ENCODE data around the gene PPFIA3. TPM values are rescaled to one million over a fixed set of nuclear protein-coding genes. Genes with fewer than 3 reads are reported as not detected.

The PPFIA3 gene
- total RNA-seq, 1 experiment from 2014 or later: 101 TPM

Other genes starting within 250 kb of the PPFIA3 start
- gene PPP1R15A, start 247.1 kb upstream of the PPFIA3 start, total RNA-seq (2014; rRNA removed; shearing (Covaris generic)): 44.0 and 58.7 TPM in 2 replicates
- not detected in 2 replicates for gene TULP2, start 220.8 kb upstream of the PPFIA3 start, total RNA-seq (2014; rRNA removed; shearing (Covaris generic))
- gene NUCB1, start 219.2 kb upstream of the PPFIA3 start, total RNA-seq (2014; rRNA removed; shearing (Covaris generic)): 201 and 252 TPM in 2 replicates
- 3.0 and 4.2 TPM in 2 replicates for gene DHDH, start 185.8 kb upstream of the PPFIA3 start, total RNA-seq (2014; rRNA removed; shearing (Covaris generic))
- 160 and 177 TPM in 2 replicates for gene BAX, start 164.7 kb upstream of the PPFIA3 start, total RNA-seq (2014; rRNA removed; shearing (Covaris generic))
- gene FTL, start 154.2 kb upstream of the PPFIA3 start, total RNA-seq (2014; rRNA removed; shearing (Covaris generic)): 4,146 and 4,408 TPM in 2 replicates
- gene GYS1, start 126.2 kb upstream of the PPFIA3 start, total RNA-seq (2014; rRNA removed; shearing (Covaris generic)): 41.3 and 43.2 TPM in 2 replicates
- gene RUVBL2, start 125.7 kb upstream of the PPFIA3 start, total RNA-seq (2014; rRNA removed; shearing (Covaris generic)): 426 and 535 TPM in 2 replicates
- gene LHB, start 102.5 kb upstream of the PPFIA3 start, total RNA-seq (2014; rRNA removed; shearing (Covaris generic)): not detected in 2 replicates
- gene CGB3, start 95.2 kb upstream of the PPFIA3 start, total RNA-seq (2014; rRNA removed; shearing (Covaris generic)): not detected in 2 replicates
- gene CGB2, start 87.7 kb upstream of the PPFIA3 start, total RNA-seq (2014; rRNA removed; shearing (Covaris generic)): not detected in 2 replicates
- gene CGB1, start 82.6 kb upstream of the PPFIA3 start, total RNA-seq (2014; rRNA removed; shearing (Covaris generic)): not detected in 2 replicates
- gene CGB5, start 75.7 kb upstream of the PPFIA3 start, total RNA-seq (2014; rRNA removed; shearing (Covaris generic)): not detected in 2 replicates
- not detected in 2 replicates for gene CGB8, start 70.4 kb upstream of the PPFIA3 start, total RNA-seq (2014; rRNA removed; shearing (Covaris generic))
- 4.8 and 7.2 TPM in 2 replicates for gene CGB7, start 61.8 kb upstream of the PPFIA3 start, total RNA-seq (2014; rRNA removed; shearing (Covaris generic))
- gene NTF4, start 54.7 kb upstream of the PPFIA3 start, total RNA-seq (2014; rRNA removed; shearing (Covaris generic)): 11.5 and 18.3 TPM in 2 replicates
- gene KCNA7, start 46.8 kb upstream of the PPFIA3 start, total RNA-seq (2014; rRNA removed; shearing (Covaris generic)): 0.06 TPM in 1 of 2 replicates, not detected in the other
- 326 and 361 TPM in 2 replicates for gene SNRNP70, start 34.1 kb upstream of the PPFIA3 start, total RNA-seq (2014; rRNA removed; shearing (Covaris generic))
- gene LIN7B, start 5.2 kb upstream of the PPFIA3 start, total RNA-seq (2014; rRNA removed; shearing (Covaris generic)): 19.1 and 32.2 TPM in 2 replicates
- 0.74 TPM in 1 of 2 replicates, not detected in the other for gene C19orf73, start 401 bp upstream of the PPFIA3 start, total RNA-seq (2014; rRNA removed; shearing (Covaris generic))
- 4.6 and 7.2 TPM in 2 replicates for gene HRC, start 35.9 kb downstream of the PPFIA3 start, total RNA-seq (2014; rRNA removed; shearing (Covaris generic))
- gene TRPM4, start 38.2 kb downstream of the PPFIA3 start, total RNA-seq (2014; rRNA removed; shearing (Covaris generic)): 17.5 and 18.6 TPM in 2 replicates
- gene SLC6A16, start 205.6 kb downstream of the PPFIA3 start, total RNA-seq (2014; rRNA removed; shearing (Covaris generic)): 6.6 TPM in 1 of 2 replicates, not detected in the other
- not detected in 2 replicates for gene CD37, start 215.9 kb downstream of the PPFIA3 start, total RNA-seq (2014; rRNA removed; shearing (Covaris generic))
- gene TEAD2, start 242.9 kb downstream of the PPFIA3 start, total RNA-seq (2014; rRNA removed; shearing (Covaris generic)): 30.2 and 33.2 TPM in 2 replicates
- gene DKKL1, start 244.3 kb downstream of the PPFIA3 start, total RNA-seq (2014; rRNA removed; shearing (Covaris generic)): 6.2 and 7.3 TPM in 2 replicates